Nephron progenitor cell (in vitro differentiated cells): ENCODE measurements around the gene AHSG.
A peak's percentile ranks its signal among the peaks of the same experiment; 100 is the strongest.

Source experiments
- DNase-seq: peaks from one replicate; pipeline ENCODE4 v3.0.0; 2021
- H3K27ac Mint-ChIP-seq: 2 replicates; pipeline ENCODE4 v1.8.0; 2021; ENCODE audit warnings: mild to moderate bottlenecking, moderate library complexity, mixed read lengths
- H3K27me3 Mint-ChIP-seq: 2 replicates; pipeline ENCODE4 v1.8.0; 2021; ENCODE audit warnings: mild to moderate bottlenecking, low read depth, mixed read lengths; ENCODE audit not compliant: poor library complexity
- H3K36me3 Mint-ChIP-seq: 2 replicates; pipeline ENCODE4 v1.8.0; 2021; ENCODE audit warnings: low read depth, mixed read lengths
- H3K4me1 Mint-ChIP-seq: 2 replicates; pipeline ENCODE4 v1.8.0; 2021; ENCODE audit warnings: mixed read lengths
- H3K4me3 Mint-ChIP-seq: 2 replicates; pipeline ENCODE4 v1.8.0; 2021; ENCODE audit warnings: mild to moderate bottlenecking, moderate library complexity, mixed read lengths
- H3K9me3 Mint-ChIP-seq: 2 replicates; pipeline ENCODE4 v1.8.0; 2021; ENCODE audit warnings: mild to moderate bottlenecking, moderate library complexity, mixed read lengths
- CTCF ChIP-seq: fragments of 200-600 bp; sonication (generic); IDR thresholded peaks from 2 replicates; pipeline ENCODE4 v1.5.0; 2021; ENCODE audit warnings: antibody characterized with exemption

The AHSG gene

GRCh38 chr3:186594591-186595113, 18.2 kb upstream of the AHSG start:
- H3K9me3 Mint-ChIP-seq, result no peaks in the 10 kb centered on the region
- peaks cover 10% of the 10 kb centered on the region for H3K27me3 Mint-ChIP-seq
- H3K4me1 Mint-ChIP-seq, result peaks cover 30% of the 10 kb centered on the region
- DNase-seq, result peak; percentile 12
- H3K27ac Mint-ChIP-seq, result no peak overlapping the region
- H3K4me3 Mint-ChIP-seq, result no peak overlapping the region
- no peak for TF ChIP-seq CTCF
- H3K36me3 Mint-ChIP-seq, result no peaks in the 10 kb centered on the region

GRCh38 chr3:186596568-186597287, 16.1 kb upstream of the AHSG start:
- H3K27ac Mint-ChIP-seq, result no peak overlapping the region
- no peak overlapping the region for H3K4me3 Mint-ChIP-seq
- DNase-seq, result no peak
- H3K9me3 Mint-ChIP-seq, result no peaks in the 10 kb centered on the region
- TF ChIP-seq CTCF, result no peak
- H3K36me3 Mint-ChIP-seq, result no peaks in the 10 kb centered on the region
- peaks cover 23% of the 10 kb centered on the region for H3K27me3 Mint-ChIP-seq
- peaks cover 30% of the 10 kb centered on the region for H3K4me1 Mint-ChIP-seq

GRCh38 chr3:186598108-186598784, 14.6 kb upstream of the AHSG start:
- TF ChIP-seq CTCF, result no peak
- peaks cover 31% of the 10 kb centered on the region for H3K27me3 Mint-ChIP-seq
- no peaks in the 10 kb centered on the region for H3K36me3 Mint-ChIP-seq
- DNase-seq, result no peak
- H3K27ac Mint-ChIP-seq, result no peak overlapping the region
- H3K4me3 Mint-ChIP-seq, result no peak overlapping the region
- peaks cover 30% of the 10 kb centered on the region for H3K4me1 Mint-ChIP-seq
- no peaks in the 10 kb centered on the region for H3K9me3 Mint-ChIP-seq

- Mint-ChIP-seq H3K36me3 (no peaks in the 10 kb centered on the region), H3K27me3 (peaks cover 31% of the 10 kb centered on the region), H3K4me3 (no peak overlapping the region), H3K27ac (peak overlapping the region; percentile 20), H3K4me1 (peaks cover 30% of the 10 kb centered on the region), H3K9me3 (no peaks in the 10 kb centered on the region)
- no peak for DNase-seq
- no peak for TF ChIP-seq CTCF
Measured at GRCh38 chr3:186598794-186599141, 14.1 kb upstream of the AHSG start.

- no peak for DNase-seq
- H3K36me3 Mint-ChIP-seq, result no peaks in the 10 kb centered on the region
- peaks cover 28% of the 10 kb centered on the region for H3K4me1 Mint-ChIP-seq
- no peak overlapping the region for H3K4me3 Mint-ChIP-seq
- H3K9me3 Mint-ChIP-seq, result no peaks in the 10 kb centered on the region
- H3K27me3 Mint-ChIP-seq, result peaks cover 33% of the 10 kb centered on the region
- no peak for TF ChIP-seq CTCF
- H3K27ac Mint-ChIP-seq, result peak overlapping the region; percentile 20
Measured at GRCh38 chr3:186599142-186599784, 13.6 kb upstream of the AHSG start.
